Neural cell (in vitro differentiated cells): ENCODE measurements around the gene RBM8A. TPM values are rescaled to one million over a fixed set of nuclear protein-coding genes. Genes with fewer than 3 reads are reported as not detected.

Source experiments
- H2AFZ ChIP-seq: fragments of 200-600, 300-800 bp; sonication (generic), shearing (Covaris generic); 2 replicates; pipeline ENCODE4 v1.6.0; 2014; ENCODE audit warnings: low read depth, mild to moderate bottlenecking, antibody characterized with exemption, low read length, moderate library complexity
- H3F3A ChIP-seq: fragments of 200-600 bp; shearing (Covaris generic); 2 replicates; pipeline ENCODE4 v1.6.1; 2016; ENCODE audit warnings: mild to moderate bottlenecking, moderate library complexity, mixed read lengths, antibody characterized with exemption, low read length; ENCODE audit not compliant: insufficient read depth, poor library complexity, severe bottlenecking
- H3K27ac ChIP-seq: fragments of 200-600, 300-800 bp; sonication (generic), shearing (Covaris generic); 2 replicates; pipeline ENCODE4 v1.5.1; 2014; ENCODE audit warnings: mild to moderate bottlenecking, low read length, moderate library complexity
- H3K27me3 ChIP-seq: fragments of 300-800, 200-600 bp; sonication (generic), shearing (Covaris generic); 2 replicates; pipeline ENCODE4 v1.6.0; 2014; ENCODE audit warnings: mild to moderate bottlenecking, low read depth, low read length, moderate library complexity; ENCODE audit not compliant: insufficient read depth
- H3K36me3 ChIP-seq: fragments of 300-800, 200-600 bp; sonication (generic), shearing (Covaris generic); 2 replicates; pipeline ENCODE4 v1.5.1; 2014; ENCODE audit warnings: mild to moderate bottlenecking, antibody characterized with exemption, low read length, moderate library complexity; ENCODE audit not compliant: insufficient read depth
- H3K4me2 ChIP-seq: fragments of 300-800, 200-600 bp; sonication (generic), shearing (Covaris generic); 2 replicates; pipeline ENCODE4 v1.6.0; 2014; ENCODE audit warnings: mild to moderate bottlenecking, low read length
- H3K4me3 ChIP-seq: fragments of 300-800, 200-600 bp; sonication (generic), shearing (Covaris generic); 2 replicates; pipeline ENCODE4 v1.5.1; 2014; ENCODE audit warnings: mild to moderate bottlenecking, low read length, moderate library complexity
- H3K79me2 ChIP-seq: fragments of 200-600 bp; shearing (Covaris generic); replicated peaks from 2 replicates; pipeline ENCODE4 v1.6.0; 2014; ENCODE audit warnings: mild to moderate bottlenecking, low read length, moderate library complexity; ENCODE audit not compliant: insufficient read depth
- H3K9ac ChIP-seq: fragments of 300-800, 200-600 bp; sonication (generic), shearing (Covaris generic); 2 replicates; pipeline ENCODE4 v1.6.1; 2016; ENCODE audit warnings: mild to moderate bottlenecking, low read length, mixed read lengths
- H3K9me2 ChIP-seq: fragments of 200-600 bp; shearing (Covaris generic); 2 replicates; pipeline ENCODE4 v1.6.1; 2016; ENCODE audit warnings: mild to moderate bottlenecking, low read length, mixed read lengths; ENCODE audit not compliant: insufficient read depth
- H3K9me3 ChIP-seq: fragments of 200-600, 300-800 bp; sonication (generic), shearing (Covaris generic); 2 replicates; pipeline ENCODE4 v1.6.1; 2016; ENCODE audit warnings: mild to moderate bottlenecking, mixed run types, low read length, moderate library complexity, mixed read lengths
- H4K20me1 ChIP-seq: fragments of 200-600 bp; shearing (Covaris generic); 2 replicates; pipeline ENCODE4 v1.6.1; 2016; ENCODE audit warnings: mild to moderate bottlenecking, mixed run types; ENCODE audit not compliant: insufficient read depth
- EP300 ChIP-seq: fragments of 450-650 bp; conservative IDR thresholded peaks from 2 replicates; pipeline ENCODE4 v1.6.1; 2014; ENCODE audit warnings: antibody characterized with exemption, mild to moderate bottlenecking, moderate library complexity; ENCODE audit not compliant: poor library complexity, severe bottlenecking
- EZH2 ChIP-seq: fragments of 200-600, 300-800 bp; shearing (Covaris generic), sonication (generic); IDR thresholded peaks from 2 replicates; pipeline ENCODE4 v1.6.1; 2014; ENCODE audit warnings: antibody characterized with exemption, low read length, borderline replicate concordance, mild to moderate bottlenecking; ENCODE audit not compliant: insufficient read depth, poor library complexity, severe bottlenecking
- MXI1 ChIP-seq: fragments of 450-650 bp; conservative IDR thresholded peaks from 2 replicates; pipeline ENCODE4 v1.6.1; 2014; ENCODE audit warnings: antibody characterized with exemption, mild to moderate bottlenecking; ENCODE audit not compliant: poor library complexity, severe bottlenecking
- POLR2AphosphoS5 ChIP-seq: IDR thresholded peaks from 2 replicates; pipeline ENCODE4 v1.6.1; 2012
- RAD21 ChIP-seq: fragments of 450-650 bp; conservative IDR thresholded peaks from 2 replicates; pipeline ENCODE4 v1.6.1; 2014; ENCODE audit warnings: antibody characterized with exemption, mild to moderate bottlenecking, moderate library complexity
- SMC3 ChIP-seq: fragments of 450-650 bp; conservative IDR thresholded peaks from 2 replicates; pipeline ENCODE4 v1.6.1; 2014; ENCODE audit warnings: antibody characterized with exemption, mild to moderate bottlenecking, moderate library complexity; ENCODE audit not compliant: poor library complexity
- TAF1 ChIP-seq: IDR thresholded peaks from 2 replicates; pipeline ENCODE4 v1.6.1; 2012; ENCODE audit warnings: low read depth
- polyA plus RNA-seq: library from polyadenylated mRNA; depleted of rRNA; stranded (reverse); fragments of >200 nt; gene quantifications from 2 replicates; pipeline ENCODE4 v1.2.3, GENCODE V29; 2014
- TF ChIP-seq, protein P1 (sequence below): IDR thresholded peaks from 2 replicates; pipeline ENCODE4 v1.6.1; 2012; ENCODE audit warnings: borderline replicate concordance
- TF ChIP-seq, protein P2 (sequence below): fragments of 450-650 bp; IDR thresholded peaks from 2 replicates; pipeline ENCODE4 v1.5.1; 2014; ENCODE audit warnings: antibody characterized with exemption, mild to moderate bottlenecking, moderate library complexity; ENCODE audit not compliant: poor library complexity, severe bottlenecking

The RBM8A gene
- polyA plus RNA-seq, 1 donor from 2014 or later: 366 TPM

DNA sequence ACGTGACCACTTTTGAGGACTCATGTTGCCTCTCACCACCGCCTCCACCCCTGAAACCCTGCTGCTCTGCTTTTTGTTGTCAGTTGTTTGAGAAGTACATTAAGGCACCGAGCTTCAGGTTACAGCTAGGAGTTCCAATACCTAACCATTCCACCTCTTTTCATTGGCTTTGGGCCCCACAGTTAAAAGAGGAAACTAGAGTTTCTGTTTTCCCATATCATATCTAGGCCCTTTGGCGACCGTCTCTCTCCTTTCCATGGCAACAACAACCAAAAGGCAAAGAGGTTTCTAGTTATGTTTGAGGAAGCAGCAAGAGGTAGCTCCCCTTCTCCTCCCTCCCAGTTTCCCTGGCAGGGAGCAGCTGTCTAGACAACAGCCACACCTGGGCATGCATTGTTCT, 47.5 kb downstream of the RBM8A start:
- Histone ChIP-seq H3K4me3 (no peak overlapping the region), H3K27ac (no peak overlapping the region), H4K20me1 (no peaks in the 10 kb centered on the region), H3K4me2 (no peak overlapping the region), H3K79me2 (no peaks in the 10 kb centered on the region), H3K27me3 (peaks cover 11% of the 10 kb centered on the region), H3K9me3 (no peaks in the 10 kb centered on the region), H3K36me3 (no peaks in the 10 kb centered on the region), H3K9me2 (no peaks in the 10 kb centered on the region), H3F3A (no peaks in the 10 kb centered on the region), H3K9ac (no peak overlapping the region), H2AFZ (no peak overlapping the region)
- TF ChIP-seq SMC3 (no peak), POLR2AphosphoS5 (no peak), EP300 (no peak)

DNA sequence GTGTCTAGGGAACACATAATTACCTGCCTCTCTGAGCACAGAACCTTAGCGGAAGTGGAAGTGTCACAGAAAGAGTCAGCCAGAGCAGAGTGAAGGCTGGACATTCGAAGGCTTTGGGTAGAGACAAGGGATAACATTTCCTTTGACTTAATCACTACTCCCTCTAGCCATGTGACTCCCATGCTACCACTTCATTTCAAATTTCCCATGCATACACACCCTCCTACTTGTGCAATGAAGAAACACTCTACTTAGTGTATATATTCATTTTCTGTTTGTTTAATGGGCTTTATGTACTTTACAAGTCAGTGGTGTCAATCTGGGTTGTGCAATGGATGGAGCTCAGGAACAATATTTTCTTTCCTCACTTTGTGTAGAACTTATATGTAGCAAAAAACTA, 48.6 kb downstream of the RBM8A start:
- Histone ChIP-seq H3K27ac (no peak overlapping the region), H2AFZ (no peak overlapping the region), H3F3A (no peaks in the 10 kb centered on the region), H3K9ac (no peak overlapping the region), H3K4me3 (no peak overlapping the region), H3K9me3 (no peaks in the 10 kb centered on the region), H3K27me3 (peaks cover 4% of the 10 kb centered on the region), H3K79me2 (no peaks in the 10 kb centered on the region), H3K4me2 (no peak overlapping the region), H4K20me1 (no peaks in the 10 kb centered on the region), H3K36me3 (no peaks in the 10 kb centered on the region), H3K9me2 (no peaks in the 10 kb centered on the region)
- TF ChIP-seq MXI1 (no peak), EP300 (no peak), TAF1 (no peak), EZH2 (no peak), SMC3 (no peak), RAD21 (no peak), POLR2AphosphoS5 (no peak)
- TF ChIP-seq, protein P1, sequence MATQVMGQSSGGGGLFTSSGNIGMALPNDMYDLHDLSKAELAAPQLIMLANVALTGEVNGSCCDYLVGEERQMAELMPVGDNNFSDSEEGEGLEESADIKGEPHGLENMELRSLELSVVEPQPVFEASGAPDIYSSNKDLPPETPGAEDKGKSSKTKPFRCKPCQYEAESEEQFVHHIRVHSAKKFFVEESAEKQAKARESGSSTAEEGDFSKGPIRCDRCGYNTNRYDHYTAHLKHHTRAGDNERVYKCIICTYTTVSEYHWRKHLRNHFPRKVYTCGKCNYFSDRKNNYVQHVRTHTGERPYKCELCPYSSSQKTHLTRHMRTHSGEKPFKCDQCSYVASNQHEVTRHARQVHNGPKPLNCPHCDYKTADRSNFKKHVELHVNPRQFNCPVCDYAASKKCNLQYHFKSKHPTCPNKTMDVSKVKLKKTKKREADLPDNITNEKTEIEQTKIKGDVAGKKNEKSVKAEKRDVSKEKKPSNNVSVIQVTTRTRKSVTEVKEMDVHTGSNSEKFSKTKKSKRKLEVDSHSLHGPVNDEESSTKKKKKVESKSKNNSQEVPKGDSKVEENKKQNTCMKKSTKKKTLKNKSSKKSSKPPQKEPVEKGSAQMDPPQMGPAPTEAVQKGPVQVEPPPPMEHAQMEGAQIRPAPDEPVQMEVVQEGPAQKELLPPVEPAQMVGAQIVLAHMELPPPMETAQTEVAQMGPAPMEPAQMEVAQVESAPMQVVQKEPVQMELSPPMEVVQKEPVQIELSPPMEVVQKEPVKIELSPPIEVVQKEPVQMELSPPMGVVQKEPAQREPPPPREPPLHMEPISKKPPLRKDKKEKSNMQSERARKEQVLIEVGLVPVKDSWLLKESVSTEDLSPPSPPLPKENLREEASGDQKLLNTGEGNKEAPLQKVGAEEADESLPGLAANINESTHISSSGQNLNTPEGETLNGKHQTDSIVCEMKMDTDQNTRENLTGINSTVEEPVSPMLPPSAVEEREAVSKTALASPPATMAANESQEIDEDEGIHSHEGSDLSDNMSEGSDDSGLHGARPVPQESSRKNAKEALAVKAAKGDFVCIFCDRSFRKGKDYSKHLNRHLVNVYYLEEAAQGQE: no peak
- TF ChIP-seq, protein P2, sequence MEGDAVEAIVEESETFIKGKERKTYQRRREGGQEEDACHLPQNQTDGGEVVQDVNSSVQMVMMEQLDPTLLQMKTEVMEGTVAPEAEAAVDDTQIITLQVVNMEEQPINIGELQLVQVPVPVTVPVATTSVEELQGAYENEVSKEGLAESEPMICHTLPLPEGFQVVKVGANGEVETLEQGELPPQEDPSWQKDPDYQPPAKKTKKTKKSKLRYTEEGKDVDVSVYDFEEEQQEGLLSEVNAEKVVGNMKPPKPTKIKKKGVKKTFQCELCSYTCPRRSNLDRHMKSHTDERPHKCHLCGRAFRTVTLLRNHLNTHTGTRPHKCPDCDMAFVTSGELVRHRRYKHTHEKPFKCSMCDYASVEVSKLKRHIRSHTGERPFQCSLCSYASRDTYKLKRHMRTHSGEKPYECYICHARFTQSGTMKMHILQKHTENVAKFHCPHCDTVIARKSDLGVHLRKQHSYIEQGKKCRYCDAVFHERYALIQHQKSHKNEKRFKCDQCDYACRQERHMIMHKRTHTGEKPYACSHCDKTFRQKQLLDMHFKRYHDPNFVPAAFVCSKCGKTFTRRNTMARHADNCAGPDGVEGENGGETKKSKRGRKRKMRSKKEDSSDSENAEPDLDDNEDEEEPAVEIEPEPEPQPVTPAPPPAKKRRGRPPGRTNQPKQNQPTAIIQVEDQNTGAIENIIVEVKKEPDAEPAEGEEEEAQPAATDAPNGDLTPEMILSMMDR: no peak
